Right renal pelvis (tissue), 4 donors: ENCODE measurements around the gene RNF151. TPM values are rescaled to one million over a fixed set of nuclear protein-coding genes. Genes with fewer than 3 reads are reported as not detected.
A peak's percentile ranks its signal among the peaks of the same experiment; 100 is the strongest.
"Not testable (repeated sequence)": the region's sequence is repeated elsewhere in the genome, so short reads cannot be mapped to it uniquely, and the experiment has no call there.

Source experiments
- DNase-seq, 4 donors: peaks; one replicate each; pipeline ENCODE4 v3.0.0-alpha.2; 2013; ENCODE audit warnings: low read depth in 4 of 4, low spot score in 3 of 4, missing footprints in 1 of 4
- polyA plus RNA-seq, 4 donors: library from polyadenylated mRNA; unstranded; fragments of 120-200 nt; gene quantifications; one replicate each; pipeline ENCODE4 v1.2.1, GENCODE V29; 2013; ENCODE audit not compliant: insufficient read length in 4 of 4

RNF151 gene
- polyA plus RNA-seq, 4 donors: not detected

DNA sequence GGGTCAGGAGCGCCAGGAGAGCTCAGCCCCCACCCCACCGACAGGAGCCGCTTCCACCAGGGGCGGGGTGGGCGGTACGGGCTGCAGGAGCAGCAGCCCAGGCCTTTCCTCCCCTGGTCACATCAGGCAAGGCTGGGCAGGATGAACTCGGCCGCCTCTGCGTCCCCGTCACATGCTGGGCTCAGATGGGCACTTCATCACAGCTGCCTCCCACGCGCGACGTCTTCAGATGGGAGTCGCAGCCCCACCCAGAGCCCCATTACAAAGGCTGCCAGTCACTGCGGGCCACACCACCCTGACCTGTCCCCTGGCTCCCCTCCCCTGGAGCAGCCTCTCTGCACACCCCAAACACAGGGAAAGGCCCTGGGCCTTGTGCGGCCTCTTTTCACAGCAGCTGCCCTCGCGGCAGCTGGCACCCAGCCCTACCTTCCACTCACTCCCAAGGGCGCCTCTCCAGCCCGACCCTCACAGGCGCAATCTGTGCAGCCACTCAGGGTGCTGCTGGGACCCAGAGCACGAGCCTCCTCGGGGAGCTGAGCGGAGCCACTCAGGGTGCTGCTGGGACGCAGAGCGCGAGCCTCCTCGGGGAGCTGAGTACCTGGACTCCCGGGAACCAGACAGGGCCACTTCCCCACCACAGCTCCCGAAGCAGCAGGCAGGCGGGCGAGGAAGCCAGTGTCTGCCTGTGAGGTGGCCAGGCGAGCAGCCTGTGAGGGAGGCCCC is 38.3 kb downstream of the RNF151 start:
- no peak for DNase-seq

DNA sequence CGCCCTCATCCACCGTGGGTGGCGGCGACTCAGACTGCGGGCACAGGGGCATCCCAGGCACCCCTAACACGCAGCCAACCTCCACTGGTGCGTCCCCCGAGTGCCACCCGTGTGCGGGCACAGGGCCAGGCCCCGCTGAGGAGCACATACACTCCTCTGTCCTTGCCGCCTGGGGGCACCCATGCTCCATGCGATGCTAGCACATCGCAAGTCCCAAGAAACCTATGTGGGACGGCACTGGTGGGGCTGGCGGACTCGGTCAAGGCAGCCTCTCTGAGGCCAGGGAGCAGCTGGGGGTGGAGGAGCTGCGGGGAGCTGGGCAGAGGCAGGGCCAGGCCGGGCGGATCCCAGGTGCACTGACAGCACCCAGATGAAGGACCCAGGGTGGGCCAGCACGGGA is 39.0 kb downstream of the RNF151 start:
- DNase-seq: no peak

DNA sequence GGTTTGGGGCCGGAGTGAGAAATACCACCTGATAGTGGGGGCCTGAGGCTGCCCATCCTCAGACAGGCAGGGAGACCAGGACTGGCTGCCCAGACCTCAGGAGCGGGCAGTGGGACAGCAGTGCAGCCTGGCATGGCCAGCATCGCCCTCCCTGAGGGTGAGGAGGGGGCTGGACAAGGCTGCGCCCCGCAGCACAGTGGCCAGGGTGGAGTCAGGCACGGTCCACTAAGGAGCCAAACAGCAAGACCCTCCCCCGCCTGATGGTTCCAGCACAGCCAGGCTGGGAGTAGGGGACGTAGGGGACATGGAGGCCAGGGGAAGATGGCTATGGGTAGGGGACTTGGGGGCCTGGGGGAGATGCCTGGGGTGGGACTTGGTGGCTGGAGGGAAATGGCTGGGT is 39.7 kb downstream of the RNF151 start:
- no peak for DNase-seq

DNA sequence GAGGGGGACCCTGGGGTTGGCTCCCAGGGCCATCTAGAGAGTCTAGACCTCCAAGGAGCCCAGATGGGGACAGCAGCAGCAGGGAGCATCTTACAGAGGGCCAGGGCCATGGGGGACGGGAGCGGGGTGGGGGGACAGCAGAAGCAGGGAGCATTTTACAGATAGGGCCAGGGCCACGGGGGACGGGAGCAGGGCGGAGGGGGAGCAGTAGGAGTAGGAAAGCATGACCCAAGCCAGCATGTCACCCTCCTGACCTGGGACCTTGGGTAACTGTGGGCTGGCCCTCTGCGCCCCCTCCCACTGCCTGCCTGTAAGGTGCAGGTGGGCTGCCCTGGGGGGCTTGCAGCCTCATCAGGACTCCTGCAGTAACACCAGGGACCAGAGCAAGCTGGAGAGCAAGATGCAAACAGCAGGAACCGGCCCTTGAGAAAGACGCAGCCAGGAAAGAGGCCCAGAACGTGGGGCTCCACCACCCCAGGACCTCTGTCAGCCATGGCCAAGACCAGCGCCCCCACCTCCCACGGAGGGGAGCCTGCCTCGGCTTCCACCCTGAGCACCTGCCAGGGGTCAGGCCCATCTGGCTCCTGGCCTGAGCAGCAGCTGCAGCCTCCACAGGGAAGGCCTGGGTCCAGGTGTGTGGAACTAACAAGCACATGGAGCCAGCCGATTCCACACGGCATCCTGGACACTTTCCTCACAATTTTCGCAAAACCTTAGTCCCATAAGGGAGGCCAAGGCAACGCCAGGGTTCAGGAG is 40.6 kb downstream of the RNF151 start:
- no peak for DNase-seq

DNA sequence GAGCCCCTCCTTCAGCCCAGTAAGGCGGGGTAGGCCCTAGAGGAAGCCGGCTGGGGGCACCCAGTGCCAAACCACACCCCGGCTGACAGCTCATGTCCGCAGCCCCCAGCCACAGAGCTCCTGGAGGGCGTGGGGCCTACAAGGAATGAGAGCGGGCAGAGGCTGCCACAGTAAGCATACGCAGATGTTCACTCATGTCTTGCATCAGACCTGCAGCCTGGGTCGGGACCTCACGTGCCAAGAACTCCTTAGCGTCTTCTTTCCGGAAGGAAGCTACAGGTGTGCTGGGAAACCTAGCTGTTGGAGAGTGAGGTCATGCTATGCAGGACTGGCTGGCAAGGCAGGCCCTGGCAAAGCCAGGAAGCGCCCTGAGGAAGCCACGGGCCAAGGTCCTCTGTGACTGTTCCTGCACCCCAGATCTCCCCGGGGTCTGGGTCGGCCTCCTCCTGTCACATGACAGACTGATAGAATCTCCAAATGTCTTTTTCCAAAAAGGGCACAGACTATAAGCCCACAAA is 41.4 kb downstream of the RNF151 start:
- DNase-seq: no peak

DNA sequence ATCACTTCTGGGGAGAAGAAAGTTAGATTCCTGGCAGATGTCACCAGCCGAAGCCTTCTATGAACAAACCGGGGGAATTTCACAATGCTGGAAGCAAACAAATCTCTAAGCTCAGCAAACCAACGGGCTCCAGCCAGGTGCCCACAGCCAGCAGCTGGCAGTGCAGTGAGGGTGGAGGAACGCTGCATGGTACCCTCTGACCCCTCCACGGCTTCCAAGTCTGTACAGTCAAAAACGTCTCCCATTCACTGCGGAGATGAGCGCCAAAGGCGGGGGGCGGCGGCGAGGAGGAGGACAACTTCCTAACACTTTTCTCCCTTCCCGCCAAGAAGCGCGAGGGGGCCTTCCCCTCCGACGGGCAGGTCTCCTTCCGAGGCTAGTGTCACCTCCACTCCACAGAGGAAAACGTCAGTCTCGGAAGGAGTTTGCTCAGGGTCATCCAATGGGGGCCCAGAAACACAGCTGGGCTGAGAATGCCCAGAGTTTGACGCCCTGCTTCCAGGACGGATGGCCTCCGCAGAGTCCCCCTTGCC is 42.0 kb downstream of the RNF151 start:
- no peak for DNase-seq

DNA sequence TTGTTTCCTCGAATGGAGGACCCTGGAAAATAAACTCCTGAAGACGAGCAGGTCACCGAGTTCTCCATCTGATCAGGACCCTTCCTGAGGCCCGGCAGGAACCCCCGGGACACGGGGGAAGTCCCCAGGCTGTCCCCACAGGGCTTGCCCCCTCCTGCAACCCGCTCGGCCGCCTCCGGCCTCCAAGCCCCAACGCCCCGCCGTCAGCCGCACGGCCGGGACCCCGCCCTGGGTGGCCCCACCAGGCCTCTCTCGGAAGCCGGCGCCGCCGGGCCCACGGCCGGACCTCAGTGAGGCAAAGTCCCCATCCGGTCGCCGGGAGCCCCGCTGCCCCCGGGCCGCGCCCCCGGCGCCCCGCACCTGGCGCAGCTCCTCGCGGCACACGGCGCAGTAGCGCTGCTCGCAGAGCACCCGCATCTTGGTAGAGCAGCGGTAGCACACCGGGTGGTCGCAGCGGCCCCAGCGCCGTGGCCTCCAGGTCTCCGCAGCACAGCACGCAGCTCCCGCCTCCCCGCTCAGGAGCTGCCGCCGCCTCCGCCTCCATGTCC is 42.6 kb downstream of the RNF151 start:
- DNase-seq: no peak

DNA sequence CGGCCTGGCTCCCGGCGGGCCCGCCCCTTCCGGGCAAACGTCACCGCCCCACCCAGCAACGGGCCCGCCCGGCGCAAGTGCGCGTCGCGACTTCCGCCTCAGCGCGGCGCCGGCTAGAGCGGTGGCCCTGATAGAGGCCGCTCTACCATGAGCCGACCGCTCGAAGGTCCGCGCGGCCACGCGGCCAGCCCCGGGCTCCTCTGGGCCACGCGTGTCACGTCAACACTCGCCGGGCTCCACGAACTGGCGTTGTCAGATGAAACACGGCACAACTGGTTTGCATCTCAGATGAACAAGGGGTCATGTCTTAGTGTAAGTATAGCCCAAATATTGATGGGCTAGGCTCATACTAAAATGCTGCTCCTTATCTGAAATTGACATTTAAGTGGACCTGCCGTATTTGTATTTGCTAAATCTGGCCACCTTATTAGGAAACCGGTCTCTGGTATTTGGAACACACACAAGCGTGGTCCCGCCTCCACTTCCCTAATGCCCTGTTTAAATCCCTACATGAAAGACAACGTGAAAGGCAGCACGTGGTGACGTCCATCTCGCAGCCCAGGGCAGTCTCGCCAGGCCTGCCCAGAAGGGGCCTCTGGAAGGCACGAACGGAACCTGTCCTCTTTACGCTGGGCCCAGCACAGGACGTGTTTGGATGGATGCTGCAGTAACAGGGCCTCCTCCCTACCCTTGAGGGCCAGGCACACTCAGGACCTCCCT is 43.3 kb downstream of the RNF151 start, which contains the start of gene ZNF598:
Gene ZNF598, minus strand, starts transcription at position 31 of the 720 bp plus-strand sequence.
- peak in 2 of 4 donors; percentile 77 to 80 for DNase-seq

DNA sequence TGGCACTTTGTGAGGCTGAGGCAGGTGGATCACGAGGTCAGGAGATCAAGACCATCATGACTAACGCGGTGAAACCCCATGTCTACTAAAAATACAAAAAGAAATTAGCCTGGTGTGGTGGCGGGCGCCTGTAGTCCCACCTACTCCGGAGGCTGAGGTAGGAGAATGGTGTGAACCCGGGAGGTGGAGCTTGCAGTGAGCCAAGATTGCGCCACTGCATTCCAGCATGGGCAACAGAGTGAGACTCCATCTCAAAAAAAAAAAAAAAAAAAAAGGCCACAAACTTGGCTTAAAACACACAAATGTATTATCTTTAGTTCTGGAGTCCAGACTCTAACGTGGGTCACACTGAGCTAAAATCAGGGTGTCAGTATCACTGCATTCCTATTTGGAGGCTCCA is 45.1 kb downstream of the RNF151 start:
- DNase-seq: not testable (repeated sequence)

DNA sequence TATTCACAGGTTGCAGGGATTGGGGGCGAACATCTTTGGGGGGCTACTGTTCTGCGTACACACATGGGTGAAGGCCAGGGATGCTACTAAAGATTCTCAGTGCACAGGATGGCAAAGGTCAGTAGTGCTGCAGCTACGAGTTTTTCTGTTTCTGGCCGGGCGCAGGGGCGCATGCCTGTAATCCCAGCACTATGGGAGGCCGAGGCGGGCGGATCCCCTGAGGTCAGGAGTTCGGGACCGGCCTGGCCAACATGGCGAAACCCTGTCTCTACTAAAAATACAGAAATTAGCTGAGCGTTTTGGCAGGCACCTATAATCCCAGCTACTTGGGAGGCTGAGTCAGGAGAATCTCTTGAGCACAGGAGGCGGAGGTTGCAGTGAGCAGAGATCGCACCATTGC is 46.9 kb downstream of the RNF151 start:
- DNase-seq: no peak

DNA sequence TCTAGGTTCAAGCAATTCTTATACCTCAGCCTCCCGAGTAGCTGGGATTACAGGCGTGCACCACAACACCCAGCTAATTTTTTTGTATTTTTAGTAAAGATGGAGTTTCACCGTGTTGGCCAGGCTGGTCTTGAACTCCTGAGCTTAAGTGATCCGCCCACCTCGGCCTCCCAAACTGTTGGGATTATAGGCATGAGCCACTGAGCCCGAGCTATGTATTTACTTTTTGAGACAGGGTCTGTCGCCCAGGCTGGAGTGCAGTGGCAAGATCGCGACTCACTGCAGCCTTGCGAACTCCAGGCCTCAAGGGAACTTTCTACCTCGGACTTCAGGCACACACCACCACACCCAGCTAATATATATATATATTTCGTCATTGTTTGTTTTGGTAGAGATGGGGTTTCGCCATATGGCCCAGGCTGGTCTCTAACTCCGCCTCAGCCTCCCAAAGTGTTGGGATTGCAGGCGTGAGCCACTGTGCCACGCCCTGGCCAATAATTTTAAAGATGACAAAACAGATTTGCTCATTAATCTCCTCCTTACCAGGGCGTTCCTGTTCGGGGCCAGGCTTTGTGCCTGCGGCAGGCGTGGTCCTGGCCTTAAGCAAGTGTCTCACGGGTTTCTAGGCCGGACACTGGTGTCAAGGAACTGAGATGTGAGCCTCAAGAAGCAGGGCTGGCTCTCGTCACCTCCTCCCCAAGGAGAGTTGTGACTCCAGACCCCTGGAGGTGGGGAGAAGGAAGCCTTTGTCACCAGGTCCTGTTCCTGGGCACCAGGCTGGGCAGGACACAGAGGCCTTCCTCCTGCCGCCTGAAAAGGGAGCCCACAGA is 48.7 kb downstream of the RNF151 start:
- DNase-seq: no peak

DNA sequence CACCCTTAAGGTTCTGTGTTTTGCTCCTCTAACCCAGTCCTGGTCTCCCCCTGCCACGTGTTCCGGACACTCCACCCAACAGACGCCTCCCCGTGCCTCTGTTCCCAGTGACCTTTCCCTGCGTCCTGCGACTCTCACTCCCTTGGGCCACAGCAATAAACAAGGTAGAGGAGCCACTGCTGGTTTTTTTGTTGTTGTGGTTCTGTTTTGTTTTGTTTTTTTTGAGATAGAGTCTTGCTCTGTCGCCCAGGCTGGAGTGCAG is 49.2 kb downstream of the RNF151 start:
- no peak for DNase-seq

DNA sequence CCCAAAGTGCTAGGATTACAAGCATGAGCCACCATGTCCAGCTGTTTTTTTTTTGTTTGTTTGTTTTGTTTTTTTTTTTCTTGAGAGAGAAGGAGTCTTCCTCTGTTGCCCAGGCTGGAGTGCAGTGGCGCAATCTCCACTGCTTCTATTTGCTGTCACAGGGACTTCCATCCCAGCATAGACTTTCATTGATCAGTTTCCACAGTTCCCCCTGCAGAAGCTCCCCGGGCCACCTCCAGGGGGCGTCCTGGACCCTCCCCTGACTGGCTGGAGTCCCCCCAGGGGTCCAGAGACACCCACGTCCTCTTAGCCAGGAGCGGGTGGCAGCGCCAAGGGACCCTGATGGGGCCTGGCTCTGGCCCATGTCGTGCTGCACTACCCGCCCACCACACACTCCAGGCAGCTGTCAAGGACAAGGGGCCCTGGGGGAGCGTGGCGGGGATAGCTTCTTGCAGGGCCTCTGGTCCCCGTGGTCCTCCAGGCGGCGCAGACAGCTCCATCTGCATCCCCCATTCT is 49.8 kb downstream of the RNF151 start:
- no peak for DNase-seq

Other genes with a start within 250 kb of the RNF151 start
- gene NME3, start 195.3 kb upstream of the RNF151 start, polyA plus RNA-seq: 10 to 100 TPM; 23.2 to 49.8 (median 24.3) TPM
- gene EME2, start 194.0 kb upstream of the RNF151 start, polyA plus RNA-seq: 10 to 100 TPM in 1 of 4 donors, 1 to 10 TPM in 3; 6.7 to 10.7 (median 8.6) TPM
- gene MRPS34, start 193.7 kb upstream of the RNF151 start, polyA plus RNA-seq: 10 to 100 TPM; 64.2 to 87.3 (median 66.9) TPM
- 10 to 100 TPM; 34.9 to 58.0 (median 38.5) TPM for gene SPSB3, start 184.3 kb upstream of the RNF151 start, polyA plus RNA-seq
- 10 to 100 TPM; 36.8 to 62.7 (median 40.5) TPM for gene NUBP2, start 183.9 kb upstream of the RNF151 start, polyA plus RNA-seq
- 1 to 10 TPM; 2.2 to 4.6 (median 2.7) TPM for gene IGFALS, start 173.2 kb upstream of the RNF151 start, polyA plus RNA-seq
- gene HAGH, start 140.0 kb upstream of the RNF151 start, polyA plus RNA-seq: 10 to 100 TPM; 34.3 to 51.3 (median 37.5) TPM
- gene FAHD1, start 139.7 kb upstream of the RNF151 start, polyA plus RNA-seq: 10 to 100 TPM; 35.4 to 52.7 (median 43.9) TPM
- gene MEIOB, start 94.7 kb upstream of the RNF151 start, polyA plus RNA-seq: 1 to 10 TPM in 2 of 4 donors, under 1 TPM in 2; 0.37 to 1.7 (median 1.2) TPM
- gene HS3ST6, start 48.4 kb upstream of the RNF151 start, polyA plus RNA-seq: under 1 TPM; 0.14 to 0.88 (median 0.32) TPM
- 10 to 100 TPM; 62.5 to 86.2 (median 67.2) TPM for gene MSRB1, start 23.7 kb upstream of the RNF151 start, polyA plus RNA-seq
- under 1 TPM; 0.18 to 0.31 (median 0.21) TPM for gene RPL3L, start 12.2 kb upstream of the RNF151 start, polyA plus RNA-seq
- gene NDUFB10, start 7.3 kb upstream of the RNF151 start, polyA plus RNA-seq: 100 to 1,000 TPM; 125 to 156 (median 130) TPM
- 1,000 to 10,000 TPM; 1,839 to 2,451 (median 2,117) TPM for gene RPS2, start 2.0 kb upstream of the RNF151 start, polyA plus RNA-seq
- gene TBL3, start 5.2 kb downstream of the RNF151 start, polyA plus RNA-seq: 10 to 100 TPM; 26.0 to 47.2 (median 35.0) TPM
- under 1 TPM; 0.52 to 0.97 (median 0.65) TPM for gene NOXO1, start 14.6 kb downstream of the RNF151 start, polyA plus RNA-seq
- 10 to 100 TPM; 24.2 to 36.0 (median 27.1) TPM for gene GFER, start 17.3 kb downstream of the RNF151 start, polyA plus RNA-seq
- gene SYNGR3, start 23.1 kb downstream of the RNF151 start, polyA plus RNA-seq: 1 to 10 TPM; 1.2 to 2.6 (median 2.3) TPM
- gene ZNF598, start 43.0 kb downstream of the RNF151 start, polyA plus RNA-seq: 10 to 100 TPM; 17.6 to 27.5 (median 18.1) TPM
- 10 to 100 TPM in 1 of 4 donors, 1 to 10 TPM in 3; 3.8 to 10.3 (median 5.5) TPM for gene NPW, start 52.9 kb downstream of the RNF151 start, polyA plus RNA-seq
- 100 to 1,000 TPM; 117 to 185 (median 126) TPM for gene NHERF2, start 60.0 kb downstream of the RNF151 start, polyA plus RNA-seq
- gene NTHL1, start 81.0 kb downstream of the RNF151 start, polyA plus RNA-seq: 10 to 100 TPM; 17.6 to 26.6 (median 19.0) TPM
- gene TSC2, start 81.1 kb downstream of the RNF151 start, polyA plus RNA-seq: 100 to 1,000 TPM; 121 to 152 (median 136) TPM
- gene PKD1, start 169.0 kb downstream of the RNF151 start, polyA plus RNA-seq: 100 to 1,000 TPM in 1 of 4 donors, 10 to 100 TPM in 3; 55.0 to 101 (median 69.2) TPM
- gene RAB26, start 181.8 kb downstream of the RNF151 start, polyA plus RNA-seq: 1 to 10 TPM; 2.0 to 3.5 (median 2.4) TPM
- gene TRAF7, start 188.9 kb downstream of the RNF151 start, polyA plus RNA-seq: 10 to 100 TPM; 53.7 to 63.4 (median 57.5) TPM
- 1 to 10 TPM; 1.2 to 3.1 (median 1.4) TPM for gene CASKIN1, start 229.7 kb downstream of the RNF151 start, polyA plus RNA-seq
- 10 to 100 TPM; 43.9 to 49.5 (median 46.3) TPM for gene MLST8, start 238.6 kb downstream of the RNF151 start, polyA plus RNA-seq
- 1 to 10 TPM; 4.1 to 9.2 (median 5.4) TPM for gene BRICD5, start 244.0 kb downstream of the RNF151 start, polyA plus RNA-seq
- 10 to 100 TPM; 12.7 to 15.5 (median 14.1) TPM for gene PGP, start 248.0 kb downstream of the RNF151 start, polyA plus RNA-seq